DMS114 treated with DMSO at 0.1 percent for 48 hours (cell line): ENCODE measurements around the gene PITPNM3.

ENCODE experiments used
- DNase-seq: peaks from one replicate; lab custom pipeline; 2025; ENCODE audit not compliant: unreplicated experiment; lab: John Stamatoyannopoulos, UW

Gene PITPNM3

GRCh38 chr17:6449307-6449706, 107.0 kb downstream of the PITPNM3 start:
- DNase-seq: no peak

DNA sequence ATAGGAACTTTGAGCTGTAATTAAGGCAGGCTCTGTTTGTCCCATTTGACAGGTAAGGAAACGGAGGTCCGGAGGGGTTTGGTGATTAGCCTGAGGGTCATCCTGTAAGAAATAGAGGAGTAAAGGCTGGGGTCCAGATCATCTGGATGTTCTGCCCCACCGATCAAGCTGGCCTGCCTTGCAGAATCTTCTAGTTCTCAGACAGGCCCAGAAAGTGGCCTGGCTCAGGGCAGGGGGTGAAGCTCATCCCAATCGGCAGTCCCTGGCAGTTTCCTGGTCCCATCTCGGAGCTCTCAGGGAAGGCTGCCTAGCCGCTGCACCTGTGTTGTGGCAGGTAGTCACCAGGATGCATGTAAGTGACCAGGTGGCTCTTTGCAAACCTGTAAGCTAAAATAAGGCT, 107.9 kb downstream of the PITPNM3 start:
- DNase-seq: no peak

- no peak for DNase-seq
Measured at GRCh38 chr17:6446516-6447100, 109.7 kb downstream of the PITPNM3 start.

DNA sequence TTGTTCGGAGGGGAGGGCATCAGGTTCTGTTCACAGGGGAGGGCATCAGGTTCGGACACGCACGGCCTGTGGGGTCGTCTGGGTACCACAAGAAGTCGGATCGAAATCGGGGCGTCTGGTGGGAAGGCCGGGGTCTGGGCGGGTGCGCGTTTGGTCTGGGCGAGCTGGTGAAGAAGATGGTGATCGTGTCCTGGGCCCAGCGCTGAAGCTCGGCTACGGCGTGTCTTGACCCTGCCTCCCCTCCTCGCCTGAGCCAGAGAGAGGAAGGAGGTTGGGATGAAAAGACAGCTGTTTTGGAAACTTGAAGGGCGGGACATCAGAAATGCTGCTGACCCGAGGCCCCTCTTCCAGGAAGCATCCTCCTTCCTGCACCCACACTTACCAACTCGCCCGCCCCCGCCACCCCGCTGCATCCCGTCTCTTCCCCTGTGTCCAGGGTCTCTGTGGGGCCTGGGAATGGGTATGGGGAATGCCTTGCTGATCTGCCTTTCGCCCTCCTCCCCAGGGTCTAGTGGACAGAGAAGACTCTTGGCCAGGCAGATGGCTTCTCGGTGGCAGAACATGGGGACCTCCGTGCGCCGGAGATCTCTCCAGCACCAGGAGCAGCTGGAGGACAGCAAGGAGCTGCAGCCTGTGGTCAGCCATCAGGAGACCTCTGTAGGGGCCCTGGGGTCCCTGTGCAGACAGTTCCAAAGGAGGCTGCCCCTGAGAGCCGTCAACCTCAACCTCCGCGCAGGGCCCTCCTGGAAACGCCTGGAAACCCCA, 111.6 kb downstream of the PITPNM3 start:
- DNase-seq: no peak

GRCh38 chr17:6443692-6444570, 112.4 kb downstream of the PITPNM3 start, which contains the start of gene PIMREG:
PIMREG (plus strand) TSS chr17:6444455; CDS start chr17:6445111, 656 bp downstream.
- DNase-seq: peak; percentile 86

DNA sequence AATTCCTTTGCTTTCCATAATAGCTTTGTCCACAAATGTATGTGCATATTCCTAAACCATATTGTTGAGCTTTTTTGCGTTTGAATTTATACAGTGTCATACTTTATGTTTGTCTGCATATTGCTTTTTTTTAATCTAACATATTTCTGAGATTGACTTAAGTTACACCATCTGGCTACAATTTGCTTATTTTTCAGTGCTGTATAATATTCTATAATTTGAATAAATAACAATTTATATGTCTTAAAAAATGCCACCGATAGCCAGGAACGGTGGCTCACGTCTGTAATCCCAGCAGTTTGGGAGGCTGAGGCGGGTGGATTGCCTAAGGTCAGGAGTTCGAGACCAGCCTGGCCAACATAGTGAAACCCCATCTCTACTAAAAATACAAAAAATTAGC, 113.6 kb downstream of the PITPNM3 start:
- DNase-seq: no peak

GRCh38 chr17:6439951-6440350, 116.4 kb downstream of the PITPNM3 start:
- DNase-seq: no peak

DNA sequence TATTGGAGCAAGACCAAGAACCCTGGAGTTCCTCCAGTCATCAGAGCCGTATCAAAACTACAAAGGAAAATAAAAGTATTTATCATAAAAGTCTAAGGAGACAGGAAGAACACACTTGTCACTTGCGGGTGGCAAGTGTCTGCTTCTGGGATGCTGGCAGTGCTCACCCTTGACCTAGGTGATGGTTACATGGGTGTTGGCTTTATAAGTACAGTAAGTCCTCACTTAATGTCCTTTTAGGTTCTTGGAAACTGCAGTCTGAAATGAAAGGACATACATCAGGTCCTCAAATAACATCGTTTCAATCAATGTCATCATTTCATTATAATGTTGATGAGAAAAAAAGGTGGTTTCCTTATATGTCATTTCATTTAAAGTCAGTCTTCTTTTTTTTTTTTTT, 118.4 kb downstream of the PITPNM3 start:
- no peak for DNase-seq

DNA sequence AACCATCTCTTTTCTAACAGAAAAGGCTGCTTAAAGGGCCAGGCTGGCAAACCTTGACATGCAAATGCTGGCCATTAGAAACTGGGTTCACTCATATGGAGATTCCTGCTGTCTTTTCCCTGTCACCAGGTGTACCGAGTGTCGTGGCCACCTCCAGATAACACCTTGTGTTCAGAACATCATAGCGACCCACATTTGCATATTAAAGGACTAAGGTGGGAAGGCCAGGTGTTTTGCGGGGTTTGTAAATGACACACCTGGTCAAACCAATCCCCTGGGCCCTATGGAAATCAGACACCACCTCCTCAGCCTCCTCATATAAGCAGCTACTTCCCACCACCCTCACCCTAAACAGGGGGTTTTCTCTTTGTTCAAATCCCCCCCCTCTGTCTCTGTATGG, 118.9 kb downstream of the PITPNM3 start:
- DNase-seq: no peak

DNA sequence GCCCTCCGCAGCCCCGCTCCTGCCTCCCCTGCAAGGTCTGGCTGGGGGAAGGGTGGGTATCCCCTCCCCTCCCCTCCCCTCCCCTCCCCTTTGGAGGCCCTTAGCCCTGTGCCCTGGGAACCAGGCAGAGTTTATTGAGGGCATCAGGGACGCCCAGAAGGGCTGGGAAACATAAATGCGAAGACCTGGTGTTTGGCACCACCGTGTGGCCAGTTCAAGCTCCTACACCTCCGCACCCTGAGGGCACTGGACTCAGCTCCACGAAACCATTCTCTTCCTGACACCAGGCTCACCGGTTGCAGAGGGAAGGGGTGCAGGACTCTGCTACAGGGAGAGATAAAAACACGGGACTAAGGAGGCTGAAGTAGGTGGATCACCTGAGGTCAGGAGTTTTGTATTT, 120.4 kb downstream of the PITPNM3 start:
- DNase-seq: peak; percentile 40

DNA sequence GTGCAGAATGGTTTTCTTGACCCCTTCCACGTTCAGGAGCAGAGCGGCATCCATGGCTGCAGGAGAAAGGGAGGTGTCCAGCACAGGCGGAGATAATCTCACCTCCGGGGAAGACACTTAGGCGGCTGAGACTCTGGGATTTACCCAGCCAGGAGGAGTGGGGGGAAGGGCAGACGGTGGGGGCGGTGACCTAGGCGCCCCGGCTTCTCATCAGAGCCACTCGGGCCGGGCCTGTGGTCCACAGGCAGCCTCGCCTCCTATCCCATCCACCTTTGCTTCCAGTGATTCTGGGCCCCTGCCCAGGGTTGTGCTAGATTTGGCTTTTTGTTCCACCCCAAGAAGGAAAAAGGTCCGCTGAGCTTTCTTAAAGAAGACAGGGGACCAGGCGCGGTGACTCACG, 121.3 kb downstream of the PITPNM3 start, which contains the start of gene AIPL1:
Gene AIPL1 (minus strand): TSS at position 71 of the 400 bp plus-strand sequence. CDS start 17 bp downstream, at position 54.
- no peak for DNase-seq

GRCh38 chr17:6430769-6431168, 125.6 kb downstream of the PITPNM3 start:
- no peak for DNase-seq

DNA sequence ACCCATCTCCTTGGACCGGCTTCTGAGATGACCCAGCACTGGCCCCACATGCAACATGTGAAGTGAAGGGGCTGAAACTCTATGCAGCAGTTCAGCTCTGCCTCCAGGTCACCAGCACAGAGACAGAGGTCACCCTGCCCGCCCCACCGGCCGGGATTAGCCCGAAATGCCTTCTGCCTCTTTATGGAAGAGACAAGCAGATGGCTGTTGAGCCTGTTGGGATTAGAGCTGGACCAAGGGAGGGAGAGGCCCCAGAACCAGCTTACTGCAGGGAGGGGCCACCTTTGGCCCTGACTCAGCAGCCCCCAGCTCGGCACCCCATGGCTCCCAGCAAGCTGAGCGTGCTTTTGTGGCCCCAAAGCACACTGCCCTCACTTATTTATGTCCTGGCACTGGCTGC, 127.1 kb downstream of the PITPNM3 start:
- DNase-seq: no peak

GRCh38 chr17:6428207-6428965, 128.0 kb downstream of the PITPNM3 start:
- no peak for DNase-seq

- DNase-seq: no peak
Measured at GRCh38 chr17:6427279-6427781, 129.0 kb downstream of the PITPNM3 start.

- DNase-seq: no peak
Measured at GRCh38 chr17:6426356-6427101, 129.8 kb downstream of the PITPNM3 start.

GRCh38 chr17:6425407-6425806, 130.9 kb downstream of the PITPNM3 start:
- no peak for DNase-seq

GRCh38 chr17:6423931-6424330, 132.4 kb downstream of the PITPNM3 start:
- DNase-seq: no peak

- DNase-seq: no peak
Measured at GRCh38 chr17:6422654-6423241, 133.6 kb downstream of the PITPNM3 start.
